RWPE2 (cell line): ENCODE results near the gene KRT2.

ENCODE experiments used
- ATAC-seq: fragments of 200-7000 bp; cut with Tn5 transposase; 3 replicates; pipeline ENCODE4 v1.9.1; 2021; ENCODE audit warnings: low read depth
- DNase-seq: peaks from one replicate; pipeline ENCODE4 v3.0.0-alpha.2; 2020; ENCODE audit warnings: low spot score
- H3K27ac ChIP-seq: fragments of 450-650 bp; 2 replicates; pipeline ENCODE4 v1.5.1; 2017; ENCODE audit warnings: mild to moderate bottlenecking; ENCODE audit not compliant: poor library complexity, severe bottlenecking
- H3K27me3 ChIP-seq: fragments of 250-450 bp; sonication (Bioruptor Pico); 2 replicates; pipeline ENCODE4 v1.5.1; 2021; ENCODE audit warnings: mild to moderate bottlenecking, moderate library complexity; ENCODE audit not compliant: insufficient read depth, poor library complexity, severe bottlenecking
- H3K36me3 ChIP-seq: fragments of 250-450 bp; sonication (Bioruptor Pico); 2 replicates; pipeline ENCODE4 v1.5.1; 2020; ENCODE audit warnings: low read depth, mild to moderate bottlenecking, moderate library complexity
- H3K4me1 ChIP-seq: fragments of 250-450 bp; sonication (Bioruptor Pico); 2 replicates; pipeline ENCODE4 v1.5.1; 2021; ENCODE audit warnings: mild to moderate bottlenecking, moderate library complexity; ENCODE audit not compliant: insufficient read depth, poor library complexity, severe bottlenecking
- H3K4me3 ChIP-seq: fragments of 250-450 bp; sonication (Bioruptor Pico); 2 replicates; pipeline ENCODE4 v1.5.1; 2021; ENCODE audit warnings: mild to moderate bottlenecking, moderate library complexity; ENCODE audit not compliant: severe bottlenecking
- H3K9me3 ChIP-seq: fragments of 250-450 bp; sonication (Bioruptor Pico); 2 replicates; pipeline ENCODE4 v1.5.1; 2021; ENCODE audit warnings: mild to moderate bottlenecking, moderate library complexity; ENCODE audit not compliant: severe bottlenecking
- CTCF ChIP-seq: fragments of 450-650 bp; IDR thresholded peaks from one replicate; pipeline ENCODE4 v1.5.1; 2017; ENCODE audit warnings: mild to moderate bottlenecking, moderate library complexity; ENCODE audit not compliant: poor library complexity, severe bottlenecking

KRT2 gene

GRCh38 chr12:52677126-52677525 lies 25.1 kb upstream of the KRT2 start:
- DNase-seq = no peak
- H3K27me3 ChIP-seq = no peaks in the 10 kb centered on the region

GRCh38 chr12:52676163-52676562 lies 24.2 kb upstream of the KRT2 start:
- Histone ChIP-seq H3K27ac (no peak overlapping the region), H3K4me3 (no peak overlapping the region), H3K9me3 (no peaks in the 10 kb centered on the region), H3K4me1 (peaks cover 10% of the 10 kb centered on the region), H3K36me3 (no peaks in the 10 kb centered on the region), H3K27me3 (no peaks in the 10 kb centered on the region)
- no peak for ATAC-seq
- TF ChIP-seq CTCF = no peak
- DNase-seq = no peak

More at GRCh38 chr12:52677126-52677525, 25.1 kb upstream of the KRT2 start:
- no peak overlapping the region for H3K4me3 ChIP-seq
- peaks cover 6% of the 10 kb centered on the region for H3K4me1 ChIP-seq
- TF ChIP-seq CTCF = no peak
- H3K36me3 ChIP-seq = no peaks in the 10 kb centered on the region
- no peak for ATAC-seq
- H3K27ac ChIP-seq = no peak overlapping the region
- H3K9me3 ChIP-seq = no peaks in the 10 kb centered on the region

- no peak for TF ChIP-seq CTCF
- Histone ChIP-seq H3K9me3 (no peaks in the 10 kb centered on the region), H3K4me3 (no peak overlapping the region), H3K4me1 (peaks cover 10% of the 10 kb centered on the region), H3K36me3 (no peaks in the 10 kb centered on the region), H3K27me3 (no peaks in the 10 kb centered on the region), H3K27ac (no peak overlapping the region)
- ATAC-seq (no peak), DNase-seq (no peak)
Measured at GRCh38 chr12:52675301-52675701, 23.3 kb upstream of the KRT2 start.

GRCh38 chr12:52674433-52674775 lies 22.4 kb upstream of the KRT2 start:
- no peaks in the 10 kb centered on the region for H3K36me3 ChIP-seq
- no peaks in the 10 kb centered on the region for H3K9me3 ChIP-seq
- ATAC-seq = no peak
- H3K4me3 ChIP-seq = no peak overlapping the region
- H3K27me3 ChIP-seq = no peaks in the 10 kb centered on the region
- H3K27ac ChIP-seq = no peak overlapping the region
- no peak for TF ChIP-seq CTCF
- no peak for DNase-seq
- peaks cover 10% of the 10 kb centered on the region for H3K4me1 ChIP-seq

GRCh38 chr12:52673713-52674432 lies 21.9 kb upstream of the KRT2 start:
- Histone ChIP-seq H3K4me3 (no peak overlapping the region), H3K9me3 (no peaks in the 10 kb centered on the region), H3K4me1 (peaks cover 10% of the 10 kb centered on the region), H3K27ac (no peak overlapping the region), H3K36me3 (no peaks in the 10 kb centered on the region), H3K27me3 (no peaks in the 10 kb centered on the region)
- no peak for TF ChIP-seq CTCF
- ATAC-seq (no peak), DNase-seq (no peak)
